NCI-H460 (cell line): ENCODE measurements around the gene NUP107. TPM values are rescaled to one million over a fixed set of nuclear protein-coding genes. Genes with fewer than 3 reads are reported as not detected.

Experiments used
- DNase-seq: peaks from one replicate; pipeline ENCODE4 v3.0.0-alpha.2; 2016; ENCODE audit warnings: low read depth; ENCODE audit errors: extremely low read depth
- total RNA-seq: library from RNA; depleted of rRNA; stranded (reverse); fragments of >200 nt; shearing (Covaris generic); gene quantifications from 2 replicates; pipeline ENCODE4 v1.2.3, GENCODE V29; 2014; rRNA removed

The NUP107 gene
- total RNA-seq, 1 experiment from 2014 or later = 75.7 TPM

DNA sequence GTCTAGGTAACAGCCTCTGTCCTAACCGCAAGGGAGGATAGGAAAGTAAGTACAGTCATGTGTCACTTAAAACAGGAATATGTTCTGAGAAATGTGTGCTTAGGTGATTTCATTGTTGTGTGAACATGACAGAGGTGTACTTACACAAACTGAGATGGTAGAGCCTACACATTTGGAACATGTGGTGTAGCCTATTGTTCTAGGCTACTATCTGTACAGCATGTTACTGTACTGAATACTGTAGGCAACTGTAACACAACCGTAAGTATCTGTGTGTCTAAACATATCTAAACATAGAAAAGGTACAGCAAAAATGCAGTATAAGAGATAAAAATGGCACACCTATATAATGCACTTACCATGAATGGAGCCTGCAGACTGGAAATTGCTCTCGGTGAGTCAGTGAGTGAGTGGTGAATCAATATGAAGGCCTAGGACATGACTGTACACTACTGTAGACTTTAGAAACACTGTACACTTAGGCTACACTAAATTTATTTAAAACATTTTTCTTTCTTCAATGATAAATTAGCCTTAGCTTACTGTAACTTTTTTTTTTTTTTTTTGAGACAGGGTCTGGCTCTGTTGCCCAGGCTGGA, 108.0 kb downstream of the NUP107 start:
- no peak for DNase-seq

Other genes with a start within 250 kb of the NUP107 start
- gene RAP1B, start 76.1 kb upstream of the NUP107 start, total RNA-seq = 116 and 146 TPM in 2 replicates
- 5.1 and 6.2 TPM in 2 replicates for gene SLC35E3, start 59.2 kb downstream of the NUP107 start, total RNA-seq
- gene MDM2, start 121.2 kb downstream of the NUP107 start, total RNA-seq = 190 and 199 TPM in 2 replicates
- gene CPM, start 246.2 kb downstream of the NUP107 start, total RNA-seq = 1.4 and 2.7 TPM in 2 replicates